ENCODE data around the gene ONECUT3. TPM values are rescaled to one million over a fixed set of nuclear protein-coding genes. Genes with fewer than 3 reads are reported as not detected.

The ONECUT3 gene
- total and polyA plus RNA-seq, 9 donors, result 0.01 to 0.05 (median 0.03) TPM; not detected in 3

Other genes starting within 250 kb of the ONECUT3 start
- 4.8 TPM for gene ADAMTSL5, start 240.5 kb upstream of the ONECUT3 start, total RNA-seq
- 10 to 100 TPM in 5 of 8 donors, 1 to 10 TPM in 3; 7.2 to 17.4 (median 11.7) TPM for gene ADAMTSL5, start 240.5 kb upstream of the ONECUT3 start, polyA plus RNA-seq (ENCODE audit: insufficient read depth in 1 of 8, insufficient read length in 8 of 8, low replicate concordance in 1 of 8)
- gene PLK5, start 229.4 kb upstream of the ONECUT3 start, total RNA-seq, result 0.13 TPM
- 1 to 10 TPM in 1 of 8 donors, under 1 TPM in 7; 0.08 to 1.9 (median 0.31) TPM for gene PLK5, start 229.4 kb upstream of the ONECUT3 start, polyA plus RNA-seq (ENCODE audit: insufficient read depth in 1 of 8, insufficient read length in 8 of 8, low replicate concordance in 1 of 8)
- 30.1 TPM for gene MEX3D, start 185.2 kb upstream of the ONECUT3 start, total RNA-seq
- gene MEX3D, start 185.2 kb upstream of the ONECUT3 start, polyA plus RNA-seq (ENCODE audit: insufficient read depth in 1 of 8, insufficient read length in 8 of 8, low replicate concordance in 1 of 8), result 10 to 100 TPM; 23.8 to 40.3 (median 31.9) TPM
- gene MBD3, start 160.6 kb upstream of the ONECUT3 start, total RNA-seq, result 58.6 TPM
- gene MBD3, start 160.6 kb upstream of the ONECUT3 start, polyA plus RNA-seq (ENCODE audit: insufficient read depth in 1 of 8, insufficient read length in 8 of 8, low replicate concordance in 1 of 8), result 10 to 100 TPM; 57.2 to 73.5 (median 70.5) TPM
- gene UQCR11, start 148.0 kb upstream of the ONECUT3 start, total RNA-seq, result 211 TPM
- gene UQCR11, start 148.0 kb upstream of the ONECUT3 start, polyA plus RNA-seq (ENCODE audit: insufficient read depth in 1 of 8, insufficient read length in 8 of 8, low replicate concordance in 1 of 8), result 100 to 1,000 TPM in 7 of 8 donors, 10 to 100 TPM in 1; 95.4 to 159 (median 126) TPM
- 73.5 TPM for gene TCF3, start 100.9 kb upstream of the ONECUT3 start, total RNA-seq
- 100 to 1,000 TPM; 111 to 153 (median 127) TPM for gene TCF3, start 100.9 kb upstream of the ONECUT3 start, polyA plus RNA-seq (ENCODE audit: insufficient read depth in 1 of 8, insufficient read length in 8 of 8, low replicate concordance in 1 of 8)
- 0.35 TPM for gene ATP8B3, start 58.8 kb downstream of the ONECUT3 start, total RNA-seq
- 1 to 10 TPM in 2 of 8 donors, under 1 TPM in 6; 0.45 to 1.2 (median 0.71) TPM for gene ATP8B3, start 58.8 kb downstream of the ONECUT3 start, polyA plus RNA-seq (ENCODE audit: insufficient read depth in 1 of 8, insufficient read length in 8 of 8, low replicate concordance in 1 of 8)
- 4.8 TPM for gene REXO1, start 95.0 kb downstream of the ONECUT3 start, total RNA-seq
- 10 to 100 TPM; 18.8 to 26.9 (median 24.1) TPM for gene REXO1, start 95.0 kb downstream of the ONECUT3 start, polyA plus RNA-seq (ENCODE audit: insufficient read depth in 1 of 8, insufficient read length in 8 of 8, low replicate concordance in 1 of 8)
- 4.1 TPM for gene KLF16, start 110.1 kb downstream of the ONECUT3 start, total RNA-seq
- gene KLF16, start 110.1 kb downstream of the ONECUT3 start, polyA plus RNA-seq (ENCODE audit: insufficient read depth in 1 of 8, insufficient read length in 8 of 8, low replicate concordance in 1 of 8), result 10 to 100 TPM in 7 of 8 donors, 1 to 10 TPM in 1; 9.9 to 15.0 (median 12.7) TPM
- 63.7 TPM for gene ABHD17A, start 132.0 kb downstream of the ONECUT3 start, total RNA-seq
- 10 to 100 TPM; 55.7 to 73.5 (median 58.3) TPM for gene ABHD17A, start 132.0 kb downstream of the ONECUT3 start, polyA plus RNA-seq (ENCODE audit: insufficient read depth in 1 of 8, insufficient read length in 8 of 8, low replicate concordance in 1 of 8)
- gene ADAT3, start 151.9 kb downstream of the ONECUT3 start, total RNA-seq, result 1.0 TPM
- 1 to 10 TPM; 1.5 to 3.3 (median 2.3) TPM for gene ADAT3, start 151.9 kb downstream of the ONECUT3 start, polyA plus RNA-seq (ENCODE audit: insufficient read depth in 1 of 8, insufficient read length in 8 of 8, low replicate concordance in 1 of 8)
- gene SCAMP4, start 151.9 kb downstream of the ONECUT3 start, total RNA-seq, result 14.9 TPM
- 10 to 100 TPM; 26.4 to 45.3 (median 33.7) TPM for gene SCAMP4, start 151.9 kb downstream of the ONECUT3 start, polyA plus RNA-seq (ENCODE audit: insufficient read depth in 1 of 8, insufficient read length in 8 of 8, low replicate concordance in 1 of 8)
- 33.2 TPM for gene CSNK1G2, start 187.7 kb downstream of the ONECUT3 start, total RNA-seq
- 10 to 100 TPM; 32.2 to 46.2 (median 42.3) TPM for gene CSNK1G2, start 187.7 kb downstream of the ONECUT3 start, polyA plus RNA-seq (ENCODE audit: insufficient read depth in 1 of 8, insufficient read length in 8 of 8, low replicate concordance in 1 of 8)